Endothelial cell of umbilical vein (primary cell): ENCODE results near the gene TOP1.

Experiments used
- CTCF ChIP-seq, 2 donors: IDR thresholded peaks; 1 replicate in 1 of 2; 2 replicates in 1 of 2; pipeline ENCODE4 v1.5.1; 2011; ENCODE audit warnings: low read length in 2 of 2, mild to moderate bottlenecking in 2 of 2, moderate library complexity in 2 of 2, control low read depth in 1 of 2, inconsistent platforms in 1 of 2, low read depth in 1 of 2; ENCODE audit not compliant: insufficient read depth in 1 of 2; ENCODE audit errors: extremely low read depth in 1 of 2
- EZH2 ChIP-seq: IDR thresholded peaks from 2 replicates; pipeline ENCODE4 v1.6.1; 2012; ENCODE audit warnings: borderline replicate concordance, low read depth, mild to moderate bottlenecking, moderate library complexity, low read length, inconsistent platforms; ENCODE audit not compliant: severe bottlenecking
- FOS ChIP-seq: IDR thresholded peaks from 2 replicates; pipeline ENCODE4 v1.6.1; 2011; ENCODE audit warnings: mild to moderate bottlenecking, low read length, moderate library complexity, borderline replicate concordance; ENCODE audit not compliant: insufficient read depth
- GATA2 ChIP-seq: IDR thresholded peaks from 2 replicates; pipeline ENCODE4 v1.7.0; 2011; ENCODE audit warnings: low read depth, mild to moderate bottlenecking, moderate library complexity, mixed read lengths, low read length; ENCODE audit not compliant: insufficient read length, insufficient read depth
- JUN ChIP-seq: IDR thresholded peaks from 2 replicates; pipeline ENCODE4 v1.6.1; 2011; ENCODE audit warnings: borderline replicate concordance, low read depth; ENCODE audit not compliant: insufficient read length, insufficient read depth
- MAX ChIP-seq: IDR thresholded peaks from 2 replicates; pipeline ENCODE4 v1.6.1; 2011; ENCODE audit not compliant: insufficient read depth, insufficient read length
- MYC ChIP-seq: IDR thresholded peaks from one replicate; pipeline ENCODE4 v1.6.1; 2011; ENCODE audit warnings: mild to moderate bottlenecking, low read depth, low read length
- POLR2A ChIP-seq: IDR thresholded peaks from 2 replicates; pipeline ENCODE4 v1.6.1; 2012; ENCODE audit warnings: low read depth, mild to moderate bottlenecking, control low read depth, low read length
- POLR2AphosphoS5 ChIP-seq: IDR thresholded peaks from 2 replicates; pipeline ENCODE4 v1.6.1; 2012; ENCODE audit warnings: low read depth, mild to moderate bottlenecking, control low read depth, low read length, moderate library complexity; ENCODE audit not compliant: insufficient read depth

GRCh38 chr20:41030531-41031242 lies 2.1 kb downstream of the TOP1 start:
- no peak for TF ChIP-seq MAX
- TF ChIP-seq CTCF (IDR thresholded peaks at IDR 0.05; ENCODE audit: extremely low read depth in 1 of 2, insufficient read depth in 1 of 2, low read depth in 1 of 2, low read length in 2 of 2): no peak
- no peak for TF ChIP-seq POLR2AphosphoS5
- no peak for TF ChIP-seq FOS
- no peak for TF ChIP-seq EZH2
- TF ChIP-seq POLR2A: no peak
- TF ChIP-seq MYC: no peak
- no peak for TF ChIP-seq JUN
- no peak for TF ChIP-seq GATA2
